H9 (cell line): ENCODE data around the gene LARGE1. TPM values are rescaled to one million over a fixed set of nuclear protein-coding genes. Genes with fewer than 3 reads are reported as not detected.

ENCODE experiments used
- DNase-seq: peaks from one replicate; pipeline ENCODE4 v3.0.0-alpha.2; 2017
- H2AFZ ChIP-seq: one replicate; pipeline ENCODE4 v1.6.1; 2013; ENCODE audit warnings: mild to moderate bottlenecking, low read length, control low read depth, moderate library complexity
- H2AK5ac ChIP-seq: 2 replicates; pipeline ENCODE4 v1.6.1; 2013; ENCODE audit warnings: low read length, control low read depth, mixed read lengths; ENCODE audit not compliant: insufficient read length
- H2BK120ac ChIP-seq: one replicate; pipeline ENCODE4 v1.6.1; 2013; ENCODE audit warnings: low read depth, mild to moderate bottlenecking, low read length, control low read depth, inconsistent platforms; ENCODE audit not compliant: poor library complexity, severe bottlenecking
- H2BK12ac ChIP-seq: 2 replicates; pipeline ENCODE4 v1.6.1; 2013; ENCODE audit warnings: low read length, control low read depth, mixed read lengths, low read depth; ENCODE audit not compliant: insufficient read length
- H2BK15ac ChIP-seq: 2 replicates; pipeline ENCODE4 v1.6.1; 2013; ENCODE audit warnings: low read depth, low read length, control low read depth
- H2BK20ac ChIP-seq: one replicate; pipeline ENCODE4 v1.6.1; 2013; ENCODE audit warnings: low read depth, mild to moderate bottlenecking, low read length, control low read depth, inconsistent platforms; ENCODE audit not compliant: poor library complexity, severe bottlenecking
- H2BK5ac ChIP-seq: 2 replicates; pipeline ENCODE4 v1.6.1; 2013; ENCODE audit warnings: low read length, control low read depth, mixed read lengths; ENCODE audit not compliant: insufficient read length
- H3K14ac ChIP-seq: 2 replicates; pipeline ENCODE4 v1.6.1; 2013; ENCODE audit warnings: low read length, control low read depth; ENCODE audit not compliant: insufficient read depth
- H3K18ac ChIP-seq: 2 replicates; pipeline ENCODE4 v1.6.1; 2013; ENCODE audit warnings: low read depth, mild to moderate bottlenecking, mixed read lengths, low read length, control low read depth; ENCODE audit not compliant: insufficient read length
- H3K23ac ChIP-seq: 2 replicates; pipeline ENCODE4 v1.6.1; 2013; ENCODE audit warnings: low read length, control low read depth, mixed read lengths, low read depth; ENCODE audit not compliant: insufficient read length
- H3K23me2 ChIP-seq: 2 replicates; pipeline ENCODE4 v1.6.1; 2013; ENCODE audit warnings: low read depth, mild to moderate bottlenecking, mixed read lengths, low read length, control low read depth; ENCODE audit not compliant: insufficient read length, poor library complexity, severe bottlenecking
- H3K27ac ChIP-seq: 2 replicates; pipeline ENCODE4 v1.5.1; 2013; ENCODE audit warnings: low read length, control low read depth, mixed read lengths, low read depth; ENCODE audit not compliant: insufficient read length
- H3K27me3 ChIP-seq: 2 replicates; pipeline ENCODE4 v1.6.1; 2013; ENCODE audit warnings: low read length, control low read depth, inconsistent platforms; ENCODE audit not compliant: insufficient read depth
- H3K4ac ChIP-seq: 2 replicates; pipeline ENCODE4 v1.6.1; 2013; ENCODE audit warnings: low read depth, mild to moderate bottlenecking, control low read depth, inconsistent platforms, low read length, moderate library complexity
- H3K4me1 ChIP-seq: 2 replicates; pipeline ENCODE4 v1.6.1; 2013; ENCODE audit warnings: low read length, control low read depth, inconsistent platforms; ENCODE audit not compliant: insufficient read depth
- H3K4me2 ChIP-seq: 2 replicates; pipeline ENCODE4 v1.6.1; 2013; ENCODE audit warnings: low read length, control low read depth, mixed read lengths; ENCODE audit not compliant: insufficient read length, insufficient read depth
- H3K56ac ChIP-seq: 2 replicates; pipeline ENCODE4 v1.6.1; 2013; ENCODE audit warnings: low read depth, mild to moderate bottlenecking, mixed read lengths, low read length, control low read depth; ENCODE audit not compliant: insufficient read length
- H3K79me1 ChIP-seq: 2 replicates; pipeline ENCODE4 v1.6.1; 2013; ENCODE audit warnings: low read depth, mild to moderate bottlenecking, moderate library complexity, low read length, control low read depth, inconsistent platforms; ENCODE audit not compliant: insufficient read depth, poor library complexity, severe bottlenecking
- H3K79me2 ChIP-seq: 2 replicates; pipeline ENCODE4 v1.6.1; 2013; ENCODE audit warnings: low read length, control low read depth, inconsistent platforms; ENCODE audit not compliant: insufficient read depth
- H3K9ac ChIP-seq: 2 replicates; pipeline ENCODE4 v1.6.1; 2013; ENCODE audit warnings: low read length, control low read depth, mixed read lengths; ENCODE audit not compliant: insufficient read length; ENCODE audit errors: extremely low read depth
- H3K9me3 ChIP-seq: one replicate; pipeline ENCODE4 v1.6.1; 2013; ENCODE audit warnings: low read depth, low read length, inconsistent platforms; ENCODE audit not compliant: control insufficient read depth
- H3T11ph ChIP-seq: one replicate; pipeline ENCODE4 v1.6.1; 2013; ENCODE audit warnings: mild to moderate bottlenecking, low read length, control low read depth, inconsistent platforms
- H4K20me1 ChIP-seq: one replicate; pipeline ENCODE4 v1.6.1; 2013; ENCODE audit not compliant: control insufficient read depth, insufficient read length, insufficient read depth
- H4K5ac ChIP-seq: 2 replicates; pipeline ENCODE4 v1.6.1; 2013; ENCODE audit warnings: low read depth, mild to moderate bottlenecking, mixed read lengths, low read length, control low read depth; ENCODE audit not compliant: insufficient read length
- H4K8ac ChIP-seq: replicated peaks from 2 replicates; pipeline ENCODE4 v1.6.1; 2013; ENCODE audit warnings: low read length, control low read depth, mixed read lengths, low read depth; ENCODE audit not compliant: insufficient read length
- H4K91ac ChIP-seq: 2 replicates; pipeline ENCODE4 v1.6.1; 2013; ENCODE audit warnings: low read depth, mild to moderate bottlenecking, moderate library complexity, mixed read lengths, low read length, control low read depth; ENCODE audit not compliant: insufficient read length
- H3K27ac Mint-ChIP-seq, 3 experiments: 2 replicates in 2 of 3; 3 replicates in 1 of 3; pipeline ENCODE4 v1.8.0; 2020 to 2021; ENCODE audit warnings: mixed read lengths in 3 of 3, mild to moderate bottlenecking in 1 of 3, moderate library complexity in 1 of 3
- H3K27me3 Mint-ChIP-seq: 2 replicates; pipeline ENCODE4 v1.8.0; 2021; ENCODE audit warnings: low read depth, mild to moderate bottlenecking, moderate library complexity, mixed read lengths
- H3K36me3 Mint-ChIP-seq, 3 experiments: 2 replicates in 2 of 3; 3 replicates in 1 of 3; pipeline ENCODE4 v1.8.0; 2020 to 2021; ENCODE audit warnings: low read depth in 3 of 3, mixed read lengths in 3 of 3; ENCODE audit not compliant: insufficient read depth in 1 of 3
- H3K4me1 Mint-ChIP-seq, 2 experiments: 2 replicates each; pipeline ENCODE4 v1.8.0; 2020; ENCODE audit warnings: mixed read lengths in 2 of 2
- H3K4me3 Mint-ChIP-seq, 2 experiments: 2 replicates in 1 of 2; 3 replicates in 1 of 2; pipeline ENCODE4 v1.8.0; 2020 to 2021; ENCODE audit warnings: mild to moderate bottlenecking in 2 of 2, mixed read lengths in 2 of 2, moderate library complexity in 1 of 2
- H3K9me3 Mint-ChIP-seq, 2 experiments: 2 replicates in 1 of 2; 3 replicates in 1 of 2; pipeline ENCODE4 v1.8.0; 2020; ENCODE audit warnings: mild to moderate bottlenecking in 2 of 2, mixed read lengths in 2 of 2, moderate library complexity in 1 of 2
- WGBS: extraction: QIAGEN DNeasy Blood & Tissue Kit; methylation state at CpG from one replicate; pipeline ENCODE4 v1.1.7; 2013; ENCODE audit warnings: missing lambda C conversion rate, low lambda C conversion rate, mixed read lengths; ENCODE audit not compliant: insufficient read length; ENCODE audit errors: extremely low coverage; 5-methylcytosine and 5-hydroxymethylcytosine counted together
- total RNA-seq: library from RNA; stranded (reverse); gene quantifications from 2 replicates; pipeline ENCODE4 v1.2.1, GENCODE V29; 2021
- TF ChIP-seq, protein P1 (sequence below): fragments of 200-600 bp; sonication (generic); conservative IDR thresholded peaks from 3 replicates; pipeline ENCODE4 v1.8.0; 2021; ENCODE audit warnings: antibody characterized with exemption, mild to moderate bottlenecking

LARGE1 gene
- total RNA-seq, 1 experiment from 2014 or later, result 43.5 TPM

GRCh38 chr22:33829546-33830280 lies 90.6 kb downstream of the LARGE1 start:
- no peak overlapping the region for H3K9ac ChIP-seq
- H3K27me3 Mint-ChIP-seq, result no peaks in the 10 kb centered on the region

More at GRCh38 chr22:33829546-33830280, 90.6 kb downstream of the LARGE1 start:
- no peak overlapping the region for H2AK5ac ChIP-seq
- H2BK120ac ChIP-seq, result no peak overlapping the region
- no peak overlapping the region for H2BK12ac ChIP-seq
- no peaks in the 10 kb centered on the region; a peak in 1 of 7 replicates for H3K36me3 Mint-ChIP-seq
- no peak overlapping the region for H4K91ac ChIP-seq
- no peaks in the 10 kb centered on the region for H3K9me3 ChIP-seq
- no peaks in the 10 kb centered on the region for H3K27me3 ChIP-seq
- no peak overlapping the region for H3K14ac ChIP-seq
- no peak overlapping the region for H3K4me3 Mint-ChIP-seq
- H2AFZ ChIP-seq, result no peak overlapping the region
- H3K4me1 Mint-ChIP-seq, result peaks cover 69 to 71% of the 10 kb centered on the region in 2 experiments
- H2BK20ac ChIP-seq, result no peak overlapping the region
- no peak overlapping the region for H3K56ac ChIP-seq
- H3K79me1 ChIP-seq, result peaks cover 9% of the 10 kb centered on the region
- TF ChIP-seq, protein P1, sequence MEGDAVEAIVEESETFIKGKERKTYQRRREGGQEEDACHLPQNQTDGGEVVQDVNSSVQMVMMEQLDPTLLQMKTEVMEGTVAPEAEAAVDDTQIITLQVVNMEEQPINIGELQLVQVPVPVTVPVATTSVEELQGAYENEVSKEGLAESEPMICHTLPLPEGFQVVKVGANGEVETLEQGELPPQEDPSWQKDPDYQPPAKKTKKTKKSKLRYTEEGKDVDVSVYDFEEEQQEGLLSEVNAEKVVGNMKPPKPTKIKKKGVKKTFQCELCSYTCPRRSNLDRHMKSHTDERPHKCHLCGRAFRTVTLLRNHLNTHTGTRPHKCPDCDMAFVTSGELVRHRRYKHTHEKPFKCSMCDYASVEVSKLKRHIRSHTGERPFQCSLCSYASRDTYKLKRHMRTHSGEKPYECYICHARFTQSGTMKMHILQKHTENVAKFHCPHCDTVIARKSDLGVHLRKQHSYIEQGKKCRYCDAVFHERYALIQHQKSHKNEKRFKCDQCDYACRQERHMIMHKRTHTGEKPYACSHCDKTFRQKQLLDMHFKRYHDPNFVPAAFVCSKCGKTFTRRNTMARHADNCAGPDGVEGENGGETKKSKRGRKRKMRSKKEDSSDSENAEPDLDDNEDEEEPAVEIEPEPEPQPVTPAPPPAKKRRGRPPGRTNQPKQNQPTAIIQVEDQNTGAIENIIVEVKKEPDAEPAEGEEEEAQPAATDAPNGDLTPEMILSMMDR, result peak; percentile 26; the same call in 2 of the 3 replicates
- H3K4me1 ChIP-seq, result peaks cover 23% of the 10 kb centered on the region
- H4K20me1 ChIP-seq, result peaks cover 4% of the 10 kb centered on the region
- DNase-seq, result no peak
- peaks cover 35% of the 10 kb centered on the region for H3K79me2 ChIP-seq
- no peak overlapping the region for H3K4me2 ChIP-seq
- H3T11ph ChIP-seq, result no peak overlapping the region
- H3K18ac ChIP-seq, result no peak overlapping the region
- no peak overlapping the region for H4K8ac ChIP-seq
- peak overlapping the region; percentile 12 to 63 (median 15); a peak in 1 of 7 replicates for H3K27ac Mint-ChIP-seq
- peaks cover 0 to 2% of the 10 kb centered on the region in 2 experiments; a peak in 1 of 5 replicates for H3K9me3 Mint-ChIP-seq
- H4K5ac ChIP-seq, result no peak overlapping the region
- H2BK15ac ChIP-seq, result no peak overlapping the region
- no peak overlapping the region for H2BK5ac ChIP-seq
- H3K23me2 ChIP-seq, result no peaks in the 10 kb centered on the region
- no peak overlapping the region for H3K23ac ChIP-seq
- H3K4ac ChIP-seq, result no peak overlapping the region
- no CpG with 5 or more reads among the region's 4 CpGs for WGBS
- H3K27ac ChIP-seq, result no peak overlapping the region
